IMR-90 (cell line): ENCODE data around the gene RPL10A. TPM values are rescaled to one million over a fixed set of nuclear protein-coding genes. Genes with fewer than 3 reads are reported as not detected.
A peak's percentile ranks its signal among the peaks of the same experiment; 100 is the strongest.

Source experiments
- ATAC-seq: fragments of 200-7000 bp; cut with Tn5 transposase; 2 replicates; pipeline ENCODE4 v1.9.1; 2020; ENCODE audit warnings: low read depth, mild to moderate bottlenecking, moderate library complexity
- BruUV-seq: library from RNA; stranded (reverse); fragments of 400-500 nt; replicated peaks from 2 replicates; lab custom pipeline; 2021; lab: Mats Ljungman, UMichigan
- CTCF ChIA-PET: fragments of 300-600 bp; formaldehyde crosslinking; extraction: SDS; loops from one replicate; lab custom pipeline; 2021; ENCODE audit warnings: antibody characterized with exemption; lab: Yijun Ruan, JAX
- POLR2A ChIA-PET: fragments of 300-600 bp; sonication (Branson Sonifier 250); formaldehyde crosslinking; loops from one replicate; lab custom pipeline; 2022; ENCODE audit warnings: antibody characterized with exemption; ENCODE audit not compliant: unreplicated experiment; lab: Charles Lee
- DNase-seq: peaks from one replicate; pipeline ENCODE4 v3.0.0; 2013
- H2AFZ ChIP-seq: replicated peaks from 2 replicates; pipeline ENCODE3; 2013; ENCODE audit warnings: low read length, mild to moderate bottlenecking; ENCODE audit not compliant: poor library complexity
- H2AK5ac ChIP-seq: 2 replicates; pipeline ENCODE4 v1.6.1; 2013; ENCODE audit warnings: low read depth, low read length, inconsistent platforms
- H2AK9ac ChIP-seq: replicated peaks from 2 replicates; pipeline ENCODE3; 2013; ENCODE audit warnings: mild to moderate bottlenecking, low read depth, low read length, moderate library complexity; ENCODE audit not compliant: poor library complexity
- H2BK120ac ChIP-seq: 2 replicates; pipeline ENCODE4 v1.6.1; 2013; ENCODE audit warnings: low read depth, low read length, inconsistent platforms
- H2BK15ac ChIP-seq: 3 replicates; pipeline ENCODE4 v1.6.1; 2013; ENCODE audit warnings: low read depth, low read length, inconsistent platforms
- H2BK20ac ChIP-seq: 2 replicates; pipeline ENCODE4 v1.6.1; 2013; ENCODE audit warnings: low read depth, mild to moderate bottlenecking, inconsistent platforms, low read length, moderate library complexity
- H2BK5ac ChIP-seq: 2 replicates; pipeline ENCODE4 v1.6.1; 2013; ENCODE audit warnings: mild to moderate bottlenecking, low read depth, low read length, inconsistent platforms; ENCODE audit not compliant: poor library complexity, severe bottlenecking
- H3K14ac ChIP-seq: replicated peaks from 2 replicates; pipeline ENCODE4 v1.6.1; 2013; ENCODE audit warnings: low read depth, low read length, inconsistent platforms
- H3K18ac ChIP-seq: 2 replicates; pipeline ENCODE4 v1.6.1; 2013; ENCODE audit warnings: low read depth, low read length, control low read depth
- H3K23ac ChIP-seq: 2 replicates; pipeline ENCODE4 v1.6.1; 2013; ENCODE audit warnings: low read depth, low read length, inconsistent platforms
- H3K27ac ChIP-seq: 2 replicates; pipeline ENCODE4 v1.5.1; 2013; ENCODE audit warnings: mild to moderate bottlenecking, control low read depth, low read length; ENCODE audit not compliant: insufficient read depth
- H3K27me3 ChIP-seq: 2 replicates; pipeline ENCODE4 v1.6.1; 2013; ENCODE audit warnings: low read length; ENCODE audit not compliant: control insufficient read depth, insufficient read depth
- H3K36me3 ChIP-seq: 2 replicates; pipeline ENCODE4 v1.6.1; 2013; ENCODE audit warnings: low read length, mixed read lengths; ENCODE audit not compliant: control insufficient read depth, insufficient read depth
- H3K4ac ChIP-seq: 2 replicates; pipeline ENCODE4 v1.6.1; 2013; ENCODE audit warnings: low read depth, low read length, inconsistent platforms
- H3K4me1 ChIP-seq: 2 replicates; pipeline ENCODE4 v1.6.1; 2013; ENCODE audit warnings: low read length, mixed read lengths; ENCODE audit not compliant: control insufficient read depth, insufficient read depth
- H3K4me2 ChIP-seq: 2 replicates; pipeline ENCODE4 v1.6.1; 2013; ENCODE audit warnings: low read depth, mild to moderate bottlenecking, control low read depth, low read length, moderate library complexity
- H3K4me3 ChIP-seq: 2 replicates; pipeline ENCODE4 v1.5.1; 2013; ENCODE audit warnings: low read depth, mild to moderate bottlenecking, control low read depth, low read length, moderate library complexity; ENCODE audit not compliant: insufficient read depth
- H3K56ac ChIP-seq: 2 replicates; pipeline ENCODE4 v1.6.1; 2013; ENCODE audit warnings: low read length, inconsistent platforms; ENCODE audit not compliant: insufficient read depth; ENCODE audit errors: extremely low read depth
- H3K79me1 ChIP-seq, 2 experiments: 2 replicates each; pipeline ENCODE4 v1.6.1; 2013; ENCODE audit warnings: low read length in 2 of 2, inconsistent platforms in 1 of 2, low read depth in 1 of 2
- H3K9ac ChIP-seq: 2 replicates; pipeline ENCODE4 v1.6.1; 2013; ENCODE audit warnings: low read depth, low read length, control low read depth
- H3K9me1 ChIP-seq: 2 replicates; pipeline ENCODE4 v1.6.1; 2013; ENCODE audit warnings: low read length, inconsistent platforms; ENCODE audit not compliant: insufficient read depth
- H3K9me3 ChIP-seq: 2 replicates; pipeline ENCODE4 v1.6.1; 2013; ENCODE audit warnings: low read length; ENCODE audit not compliant: control insufficient read depth, insufficient read depth
- H4K20me1 ChIP-seq: 2 replicates; pipeline ENCODE4 v1.6.1; 2013; ENCODE audit warnings: low read length, inconsistent platforms; ENCODE audit not compliant: insufficient read depth
- H4K5ac ChIP-seq: 2 replicates; pipeline ENCODE4 v1.6.1; 2013; ENCODE audit warnings: mild to moderate bottlenecking, low read depth, low read length, control low read depth
- H4K8ac ChIP-seq, 2 experiments: 2 replicates each; pipeline ENCODE4 v1.6.1; 2013; ENCODE audit warnings: low read depth in 2 of 2, low read length in 2 of 2, control low read depth in 1 of 2, inconsistent platforms in 1 of 2
- H4K91ac ChIP-seq: 2 replicates; pipeline ENCODE4 v1.6.1; 2013; ENCODE audit warnings: low read depth, low read length, inconsistent platforms; ENCODE audit not compliant: insufficient read depth
- BHLHE40 ChIP-seq: fragments of 150-350 bp; IDR thresholded peaks from 2 replicates; pipeline ENCODE4 v1.6.1; 2016; ENCODE audit warnings: mild to moderate bottlenecking, low read depth, low read length
- CEBPB ChIP-seq: IDR thresholded peaks from 2 replicates; pipeline ENCODE4 v1.6.1; 2012; ENCODE audit warnings: low read depth, low read length, improper control_type of control experiment
- FOS ChIP-seq: fragments of 150-350 bp; IDR thresholded peaks from 2 replicates; pipeline ENCODE4 v1.6.1; 2016; ENCODE audit warnings: low read depth, low read length
- MXI1 ChIP-seq: IDR thresholded peaks from 2 replicates; pipeline ENCODE4 v1.6.1; 2012; ENCODE audit warnings: low read depth, mild to moderate bottlenecking, low read length, moderate library complexity, borderline replicate concordance
- NFE2L2 ChIP-seq: fragments of 150-350 bp; IDR thresholded peaks from 2 replicates; pipeline ENCODE4 v1.6.1; 2016; ENCODE audit warnings: low read depth, mild to moderate bottlenecking, low read length
- POLR2A ChIP-seq: IDR thresholded peaks from 2 replicates; pipeline ENCODE4 v1.6.1; 2012; ENCODE audit warnings: mild to moderate bottlenecking, low read depth, low read length
- RAD21 ChIP-seq: IDR thresholded peaks from 2 replicates; pipeline ENCODE4 v1.6.1; 2012; ENCODE audit warnings: low read length, improper control_type of control experiment
- RCOR1 ChIP-seq: IDR thresholded peaks from 2 replicates; pipeline ENCODE4 v1.6.1; 2012; ENCODE audit warnings: mild to moderate bottlenecking, low read length, improper control_type of control experiment; ENCODE audit not compliant: insufficient replicate concordance
- SMC3 ChIP-seq: fragments of 150-350 bp; IDR thresholded peaks from 2 replicates; pipeline ENCODE4 v1.6.1; 2016; ENCODE audit warnings: low read depth, mild to moderate bottlenecking, antibody characterized with exemption, low read length, moderate library complexity
- USF2 ChIP-seq: fragments of 150-350 bp; IDR thresholded peaks from 2 replicates; pipeline ENCODE4 v1.6.1; 2017; ENCODE audit warnings: mild to moderate bottlenecking, antibody characterized with exemption, low read length, low read depth
- WGBS, 2 experiments: methylation state at CpG; one replicate each; pipeline versions ENCODE4 v1.1.5 to v1.1.7; 2013; ENCODE audit warnings: missing lambda C conversion rate in 2 of 2; ENCODE audit not compliant: insufficient read length in 1 of 2; ENCODE audit errors: extremely low coverage in 2 of 2; 5-methylcytosine and 5-hydroxymethylcytosine counted together
- dilution Hi-C: fragments of 300-500 bp; cut with HindIII; formaldehyde crosslinking; loops from one replicate; pipeline ENCODE4 v1.14.3; 2018; ENCODE audit warnings: low sequenced_read_pairs; ENCODE audit not compliant: unreplicated experiment
- in situ Hi-C: fragments of 300-500 bp; cut with MboI; formaldehyde crosslinking; loops from 3 replicates; pipeline ENCODE4 v1.14.3; 2019; ENCODE audit warnings: low sequenced_read_pairs, inconsistent platforms, mixed read lengths
- intact Hi-C: fragments of 100-400 bp; cut with micrococcal nuclease; formaldehyde crosslinking; loops from 2 replicates; pipeline ENCODE4 v1.10.0; 2022
- polyA plus RNA-seq, 3 experiments: library from polyadenylated mRNA; depleted of rRNA; stranded (reverse); fragments of >200 nt; gene quantifications; 2 replicates each; pipeline ENCODE4 v1.2.3, GENCODE V29; 2012; ENCODE audit warnings: low replicate concordance in 1 of 3
- total RNA-seq: library from RNA; depleted of rRNA; stranded (reverse); fragments of >200 nt; gene quantifications from 2 replicates; pipeline ENCODE4 v1.2.3, GENCODE V29; 2012
- TF ChIP-seq, protein P1 (sequence below): conservative IDR thresholded peaks from 2 replicates; pipeline ENCODE4 v1.5.1; 2012; ENCODE audit warnings: mild to moderate bottlenecking, low read depth, low read length, improper control_type of control experiment
- TF ChIP-seq, protein P2 (sequence below): fragments of 150-350 bp; IDR thresholded peaks from 2 replicates; pipeline ENCODE4 v1.6.1; 2016; ENCODE audit warnings: low read depth, mild to moderate bottlenecking, low read length, moderate library complexity, borderline replicate concordance

RPL10A gene
- total and polyA plus RNA-seq, 2 of the 4 experiments (the other 2 are of a cell fraction) = 2,310 to 3,153 TPM

GRCh38 chr6:35469751-35470662 is 1.8 kb downstream of the RPL10A start:
- Histone ChIP-seq H2AFZ (no peak overlapping the region), H3K56ac (peak overlapping the region; percentile 44; the same call in 1 of the 2 replicates), H4K91ac (no peak overlapping the region), H4K20me1 (peaks cover 67% of the 10 kb centered on the region), H4K8ac (peak overlapping the region in 1 of 2 experiments; percentile 10; a peak in 1 of 4 replicates), H3K27ac (peak overlapping the region; percentile 79), H3K36me3 (peaks cover 51% of the 10 kb centered on the region), H3K14ac (peak overlapping the region; percentile 94), H3K27me3 (no peaks in the 10 kb centered on the region), H2BK5ac (peak overlapping the region; percentile 17), H2BK15ac (no peak overlapping the region), H3K4ac (peak overlapping the region; percentile 24), H4K5ac (no peak overlapping the region), H2AK5ac (no peak overlapping the region; the same call in 1 of the 2 replicates), H3K9me1 (no peaks in the 10 kb centered on the region), H3K23ac (peak overlapping the region; percentile 82), H2BK120ac (peak overlapping the region; percentile 4; the same call in 1 of the 2 replicates), H3K18ac (no peak overlapping the region), H3K4me2 (peak overlapping the region; percentile 87), H3K4me3 (peak overlapping the region; percentile 71), H3K4me1 (peaks cover 10% of the 10 kb centered on the region), H3K79me1 (peaks cover 7 to 41% of the 10 kb centered on the region in 2 experiments; a peak in 3 of 4 replicates), H3K9me3 (no peaks in the 10 kb centered on the region), H2AK9ac (peak overlapping the region; percentile 59), H2BK20ac (no peak overlapping the region), H3K9ac (peak overlapping the region; percentile 88)
- no peak for DNase-seq
- in situ Hi-C loops (no loop called here), dilution Hi-C loops (no loop called here), intact Hi-C loops (loop anchor here (2.0 to 5.0 kb wide), 2 partner anchors 25 to 173 kb away; partner anchors contain the start of gene DEF6)
- CTCF ChIA-PET = no interaction called here
- POLR2A ChIA-PET = interaction anchor here (0.9 to 1.4 kb wide), 2 partner anchors 19 to 27 kb away, joined by 3 read pairs; partner anchors contain the start of gene TEAD3
- TF ChIP-seq RAD21 = no peak
- TF ChIP-seq, protein P1, sequence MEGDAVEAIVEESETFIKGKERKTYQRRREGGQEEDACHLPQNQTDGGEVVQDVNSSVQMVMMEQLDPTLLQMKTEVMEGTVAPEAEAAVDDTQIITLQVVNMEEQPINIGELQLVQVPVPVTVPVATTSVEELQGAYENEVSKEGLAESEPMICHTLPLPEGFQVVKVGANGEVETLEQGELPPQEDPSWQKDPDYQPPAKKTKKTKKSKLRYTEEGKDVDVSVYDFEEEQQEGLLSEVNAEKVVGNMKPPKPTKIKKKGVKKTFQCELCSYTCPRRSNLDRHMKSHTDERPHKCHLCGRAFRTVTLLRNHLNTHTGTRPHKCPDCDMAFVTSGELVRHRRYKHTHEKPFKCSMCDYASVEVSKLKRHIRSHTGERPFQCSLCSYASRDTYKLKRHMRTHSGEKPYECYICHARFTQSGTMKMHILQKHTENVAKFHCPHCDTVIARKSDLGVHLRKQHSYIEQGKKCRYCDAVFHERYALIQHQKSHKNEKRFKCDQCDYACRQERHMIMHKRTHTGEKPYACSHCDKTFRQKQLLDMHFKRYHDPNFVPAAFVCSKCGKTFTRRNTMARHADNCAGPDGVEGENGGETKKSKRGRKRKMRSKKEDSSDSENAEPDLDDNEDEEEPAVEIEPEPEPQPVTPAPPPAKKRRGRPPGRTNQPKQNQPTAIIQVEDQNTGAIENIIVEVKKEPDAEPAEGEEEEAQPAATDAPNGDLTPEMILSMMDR = no peak
- TF ChIP-seq USF2 = peak; percentile 49; the same call in 1 of the 2 replicates
- 0 out of 2 replicates have a peak, but pooled peaks have one; percentile 20 for TF ChIP-seq MXI1
- TF ChIP-seq RCOR1 = no peak
- no peak for TF ChIP-seq POLR2A
- no peak for TF ChIP-seq CEBPB
- no peak for TF ChIP-seq NFE2L2
- no peak for TF ChIP-seq FOS
- TF ChIP-seq BHLHE40 = 0 out of 2 replicates have a peak, but pooled peaks have one; percentile 14
- TF ChIP-seq SMC3 = no peak
- TF ChIP-seq, protein P2, sequence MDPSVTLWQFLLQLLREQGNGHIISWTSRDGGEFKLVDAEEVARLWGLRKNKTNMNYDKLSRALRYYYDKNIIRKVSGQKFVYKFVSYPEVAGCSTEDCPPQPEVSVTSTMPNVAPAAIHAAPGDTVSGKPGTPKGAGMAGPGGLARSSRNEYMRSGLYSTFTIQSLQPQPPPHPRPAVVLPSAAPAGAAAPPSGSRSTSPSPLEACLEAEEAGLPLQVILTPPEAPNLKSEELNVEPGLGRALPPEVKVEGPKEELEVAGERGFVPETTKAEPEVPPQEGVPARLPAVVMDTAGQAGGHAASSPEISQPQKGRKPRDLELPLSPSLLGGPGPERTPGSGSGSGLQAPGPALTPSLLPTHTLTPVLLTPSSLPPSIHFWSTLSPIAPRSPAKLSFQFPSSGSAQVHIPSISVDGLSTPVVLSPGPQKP = no peak
- BruUV-seq = no TSS peak
- ATAC-seq = no peak
- WGBS, 2 experiments = 10% methylated on average over 8 of the region's 18 CpGs; no CpG with 5 or more reads in 1 of the 2 experiments
